ENCODE results near the gene CBFA2T3.

CBFA2T3 gene

DNA sequence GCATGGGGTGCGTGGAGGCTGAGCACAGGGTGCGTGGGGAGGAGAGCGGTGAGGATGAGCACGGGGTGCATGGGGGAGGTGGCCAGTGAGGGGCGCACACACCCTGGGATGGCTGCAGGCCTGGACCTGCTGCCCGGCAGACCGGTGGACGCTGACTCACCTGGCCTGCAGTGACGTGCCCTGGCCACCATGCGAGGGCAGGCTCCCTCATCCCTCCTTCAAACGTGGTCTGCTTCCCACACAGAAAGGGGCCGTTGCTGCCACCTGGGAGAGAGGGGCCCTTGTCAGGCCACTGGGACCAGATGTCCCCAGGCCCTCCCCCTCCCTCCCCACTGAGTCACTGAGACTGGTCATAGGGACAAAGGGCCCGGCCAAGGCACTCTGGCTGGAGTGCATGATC is 145.2 kb downstream of the CBFA2T3 start:
- H3K9me3 ChIP-seq (ENCODE audit: insufficient read depth, low read depth, low read length), result no peaks in the 10 kb centered on the region
- no peaks in the 10 kb centered on the region for H3K27me3 ChIP-seq (ENCODE audit: insufficient read depth, low read length)
- no peaks in the 10 kb centered on the region for H3K36me3 ChIP-seq (ENCODE audit: insufficient read depth, low read depth, low read length)
- no peak overlapping the region for H3K27ac ChIP-seq (ENCODE audit: low read length)
- H3K4me1 ChIP-seq (ENCODE audit: insufficient read depth, low read length), result no peaks in the 10 kb centered on the region
- H3K4me3 ChIP-seq (ENCODE audit: low read length), result no peak overlapping the region
- H3K9ac ChIP-seq (ENCODE audit: low read depth, low read length), result no peak overlapping the region

DNA sequence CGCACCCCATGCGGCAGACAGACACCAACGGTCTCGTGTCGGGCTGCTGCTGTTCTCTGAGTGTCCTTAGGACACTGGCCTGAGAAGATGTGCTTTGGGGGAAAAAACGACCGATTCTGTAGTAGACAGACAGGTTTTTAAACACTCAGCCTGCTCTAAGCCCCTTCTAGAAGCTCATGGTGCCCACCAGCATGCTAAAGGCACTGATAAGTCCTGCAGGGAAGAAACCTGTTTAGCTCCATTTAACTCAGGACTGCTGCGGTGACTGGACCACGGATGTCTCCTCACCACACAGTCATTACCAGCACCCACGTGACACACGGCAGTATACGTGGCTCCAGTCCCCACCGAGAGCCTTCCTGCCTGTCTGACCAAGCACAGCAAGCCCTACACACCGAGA is 146.2 kb downstream of the CBFA2T3 start:
- Histone ChIP-seq H3K36me3 (ENCODE audit: insufficient read depth, low read depth, low read length) (no peaks in the 10 kb centered on the region), H3K27me3 (ENCODE audit: insufficient read depth, low read length) (no peaks in the 10 kb centered on the region), H3K4me3 (ENCODE audit: low read length) (no peak overlapping the region), H3K9ac (ENCODE audit: low read depth, low read length) (no peak overlapping the region), H3K9me3 (ENCODE audit: insufficient read depth, low read depth, low read length) (no peaks in the 10 kb centered on the region), H3K27ac (ENCODE audit: low read length) (no peak overlapping the region), H3K4me1 (ENCODE audit: insufficient read depth, low read length) (no peaks in the 10 kb centered on the region)

DNA sequence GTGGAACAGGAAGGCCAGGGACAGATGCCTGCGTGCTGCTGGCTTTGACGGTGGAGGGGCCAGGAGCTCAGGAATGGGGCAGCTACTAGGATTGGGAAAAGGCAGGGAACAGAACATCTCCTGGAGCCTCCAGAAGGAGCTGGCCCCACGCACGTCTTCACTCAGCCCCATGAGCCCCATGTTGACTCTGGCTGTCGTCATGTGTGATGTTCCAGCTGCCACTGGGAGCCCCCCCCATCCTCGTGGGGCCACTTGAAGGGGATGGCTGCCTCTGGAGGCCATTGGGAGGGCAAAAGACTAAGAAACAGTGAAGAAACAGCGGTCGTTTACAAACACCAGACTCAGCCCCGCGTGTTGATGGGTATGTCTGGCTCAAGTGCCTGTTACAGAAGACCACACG is 146.7 kb downstream of the CBFA2T3 start:
- Histone ChIP-seq H3K4me1 (ENCODE audit: insufficient read depth, low read length) (no peaks in the 10 kb centered on the region), H3K9me3 (ENCODE audit: insufficient read depth, low read depth, low read length) (no peaks in the 10 kb centered on the region), H3K36me3 (ENCODE audit: insufficient read depth, low read depth, low read length) (no peaks in the 10 kb centered on the region), H3K4me3 (ENCODE audit: low read length) (no peak overlapping the region), H3K27ac (ENCODE audit: low read length) (no peak overlapping the region), H3K9ac (ENCODE audit: low read depth, low read length) (no peak overlapping the region), H3K27me3 (ENCODE audit: insufficient read depth, low read length) (no peaks in the 10 kb centered on the region)

DNA sequence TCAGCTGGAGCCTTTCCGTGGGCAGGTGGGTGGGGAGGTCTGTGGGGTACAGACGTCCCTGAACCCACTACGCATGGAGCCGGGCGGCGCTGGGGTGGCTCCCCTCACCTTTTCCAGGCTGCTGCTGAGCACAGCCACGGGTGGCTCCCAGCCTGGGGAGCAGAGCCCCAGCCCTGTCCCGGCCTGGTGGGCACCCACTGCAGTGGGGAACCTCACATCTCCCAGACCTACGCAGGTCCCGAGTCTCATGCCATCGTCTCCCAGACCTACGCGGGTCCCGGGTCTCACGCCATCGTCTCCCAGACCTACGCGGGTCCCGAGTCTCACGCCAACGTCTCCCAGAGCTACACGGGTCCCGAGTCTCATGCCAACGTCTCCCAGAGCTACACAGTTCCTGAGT is 148.3 kb downstream of the CBFA2T3 start:
- H3K4me3 ChIP-seq (ENCODE audit: low read length), result no peak overlapping the region
- H3K27me3 ChIP-seq (ENCODE audit: insufficient read depth, low read length), result no peaks in the 10 kb centered on the region
- H3K27ac ChIP-seq (ENCODE audit: low read length), result no peak overlapping the region
- no peak overlapping the region for H3K9ac ChIP-seq (ENCODE audit: low read depth, low read length)
- H3K9me3 ChIP-seq (ENCODE audit: insufficient read depth, low read depth, low read length), result no peaks in the 10 kb centered on the region
- H3K36me3 ChIP-seq (ENCODE audit: insufficient read depth, low read depth, low read length), result no peaks in the 10 kb centered on the region
- no peaks in the 10 kb centered on the region for H3K4me1 ChIP-seq (ENCODE audit: insufficient read depth, low read length)

DNA sequence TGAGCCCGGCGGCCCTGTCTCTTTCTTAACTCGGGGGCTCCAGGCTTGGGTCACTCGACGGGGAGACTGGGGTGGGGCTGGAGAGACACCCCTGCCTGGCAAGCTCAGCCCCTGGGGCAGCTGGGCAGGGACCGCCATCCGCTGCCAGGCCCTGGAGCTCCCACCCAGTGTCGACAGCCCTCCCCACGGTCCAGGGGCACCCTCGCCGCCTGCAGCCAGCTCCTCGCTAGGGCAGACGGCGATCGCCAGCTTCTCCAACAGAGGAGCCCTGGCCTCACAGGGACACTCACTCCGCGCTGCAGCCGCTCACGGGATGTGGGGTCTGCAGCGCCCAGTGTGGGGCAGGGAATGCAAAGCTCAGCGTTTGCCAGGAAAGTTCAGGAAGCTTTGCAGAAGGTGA is 149.3 kb downstream of the CBFA2T3 start:
- Histone ChIP-seq H3K27me3 (ENCODE audit: insufficient read depth, low read length) (no peaks in the 10 kb centered on the region), H3K4me3 (ENCODE audit: low read length) (no peak overlapping the region), H3K9me3 (ENCODE audit: insufficient read depth, low read depth, low read length) (no peaks in the 10 kb centered on the region), H3K9ac (ENCODE audit: low read depth, low read length) (no peak overlapping the region), H3K36me3 (ENCODE audit: insufficient read depth, low read depth, low read length) (no peaks in the 10 kb centered on the region), H3K4me1 (ENCODE audit: insufficient read depth, low read length) (no peaks in the 10 kb centered on the region), H3K27ac (ENCODE audit: low read length) (no peak overlapping the region)

DNA sequence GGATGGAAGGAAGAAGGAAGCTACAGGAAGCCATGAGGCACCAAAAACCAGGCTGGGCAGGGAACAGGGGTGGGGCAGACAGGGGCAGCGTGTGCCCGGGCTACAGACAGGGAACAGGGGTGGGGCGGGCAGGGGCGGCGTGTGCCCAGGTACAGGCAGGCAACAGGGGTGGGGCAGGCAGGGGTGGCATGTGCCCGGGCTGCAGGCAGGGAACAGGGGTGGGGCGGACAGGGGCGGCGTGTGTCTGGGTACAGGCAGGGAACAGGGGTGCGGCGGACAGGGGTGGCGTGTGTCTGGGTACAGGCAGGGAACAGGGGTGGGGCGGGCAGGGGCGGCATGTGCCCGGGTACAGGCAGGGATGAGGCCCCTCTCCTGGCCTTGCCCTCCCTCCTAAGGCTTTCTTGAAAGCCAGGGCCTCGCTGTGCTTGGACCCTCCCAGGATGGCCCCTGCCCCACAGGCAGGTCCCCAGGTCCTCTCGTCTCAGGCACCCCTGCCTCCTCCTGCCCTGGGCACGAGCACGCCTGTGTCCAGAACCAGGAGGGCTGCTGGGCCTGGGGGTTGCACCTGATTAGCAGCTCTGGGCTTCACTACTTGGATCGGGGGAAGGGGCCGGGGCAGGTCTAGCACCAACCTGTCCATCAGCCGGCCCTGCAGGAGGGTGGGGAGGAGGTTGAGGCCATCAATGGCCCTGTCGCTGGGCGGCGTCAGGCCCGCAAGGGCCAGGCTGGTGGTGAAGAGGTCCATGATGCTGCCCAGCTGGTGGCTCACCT is 150.8 kb downstream of the CBFA2T3 start:
- no peak overlapping the region for H3K9ac ChIP-seq (ENCODE audit: low read depth, low read length)

DNA sequence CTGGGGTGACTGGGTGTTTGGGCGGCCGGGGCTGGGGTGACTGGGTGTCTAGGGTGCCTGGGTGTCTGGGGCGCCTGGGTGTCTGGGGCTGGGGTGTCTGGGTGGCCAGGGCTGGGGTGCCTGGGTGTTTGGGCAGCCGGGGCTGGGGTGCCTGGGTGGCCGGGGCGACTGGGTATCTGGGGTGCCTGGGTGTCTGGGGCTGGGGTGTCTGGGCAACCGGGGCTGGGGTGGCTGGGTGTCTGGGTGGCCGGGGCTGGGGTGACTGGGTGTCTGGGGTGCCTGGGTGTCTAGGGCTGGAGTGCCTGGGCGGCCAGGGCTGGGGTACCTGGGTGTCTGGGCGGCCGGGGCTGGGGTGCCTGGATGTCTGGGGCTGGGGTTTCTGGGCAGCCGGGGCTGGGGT is 151.9 kb downstream of the CBFA2T3 start:
- Histone ChIP-seq H3K4me3 (ENCODE audit: low read length) (no peak overlapping the region), H3K27ac (ENCODE audit: low read length) (no peak overlapping the region), H3K36me3 (ENCODE audit: insufficient read depth, low read depth, low read length) (no peaks in the 10 kb centered on the region), H3K9ac (ENCODE audit: low read depth, low read length) (no peak overlapping the region), H3K27me3 (ENCODE audit: insufficient read depth, low read length) (no peaks in the 10 kb centered on the region), H3K9me3 (ENCODE audit: insufficient read depth, low read depth, low read length) (no peaks in the 10 kb centered on the region), H3K4me1 (ENCODE audit: insufficient read depth, low read length) (no peaks in the 10 kb centered on the region)

More for the DNA sequence above, 150.8 kb downstream of the CBFA2T3 start:
- no peak overlapping the region for H3K4me3 ChIP-seq (ENCODE audit: low read length)
- H3K4me1 ChIP-seq (ENCODE audit: insufficient read depth, low read length), result no peaks in the 10 kb centered on the region
- H3K27ac ChIP-seq (ENCODE audit: low read length), result no peak overlapping the region
- no peaks in the 10 kb centered on the region for H3K27me3 ChIP-seq (ENCODE audit: insufficient read depth, low read length)
- H3K9me3 ChIP-seq (ENCODE audit: insufficient read depth, low read depth, low read length), result no peaks in the 10 kb centered on the region
- no peaks in the 10 kb centered on the region for H3K36me3 ChIP-seq (ENCODE audit: insufficient read depth, low read depth, low read length)
